ENCODE measurements around the gene COL20A1.

DNA sequence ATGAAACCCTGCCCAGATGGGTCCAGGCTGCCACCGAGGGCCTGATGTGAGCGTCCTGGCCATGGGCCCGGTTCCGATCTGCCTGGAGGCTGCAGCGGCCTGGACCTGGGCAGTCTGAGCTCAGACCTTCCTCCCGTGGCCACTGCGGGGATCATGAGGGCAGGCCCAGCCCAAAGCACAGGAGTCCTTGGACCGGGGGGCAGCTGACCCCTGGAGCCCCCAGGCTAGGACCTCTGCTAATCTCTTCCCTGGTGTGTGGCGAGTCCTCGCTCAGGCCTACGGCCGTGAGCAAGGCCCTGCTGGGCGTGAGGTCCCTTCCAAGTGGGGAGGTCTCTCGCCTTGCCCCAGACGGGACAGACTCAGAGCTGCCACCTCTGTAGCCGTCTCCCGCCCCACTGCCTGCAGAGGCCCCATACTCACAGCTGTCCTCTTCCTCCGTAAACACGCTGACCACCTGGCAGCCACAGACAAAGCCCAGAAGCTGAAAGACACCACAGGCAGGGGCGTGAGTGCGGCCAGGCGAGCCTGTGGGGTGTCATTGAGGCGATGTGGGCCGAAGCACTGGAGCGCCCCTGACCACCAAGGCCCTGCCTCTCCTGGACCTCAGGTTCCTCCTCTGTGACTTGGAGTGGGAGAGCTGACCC is 49.3 kb upstream of the COL20A1 start:
- TF ChIP-seq POLR2A (IDR thresholded peaks at IDR 0.05) (no peak), POLR2AphosphoS5 (IDR thresholded peaks at IDR 0.05; ENCODE audit: insufficient read depth in 1 of 2, low read depth in 1 of 2) (no peak), CTCF (IDR thresholded peaks at IDR 0.05) (no peak)

All from vagina (tissue), 2 donors.